ENCODE measurements around the gene HOXD10.

HOXD10 gene

DNA sequence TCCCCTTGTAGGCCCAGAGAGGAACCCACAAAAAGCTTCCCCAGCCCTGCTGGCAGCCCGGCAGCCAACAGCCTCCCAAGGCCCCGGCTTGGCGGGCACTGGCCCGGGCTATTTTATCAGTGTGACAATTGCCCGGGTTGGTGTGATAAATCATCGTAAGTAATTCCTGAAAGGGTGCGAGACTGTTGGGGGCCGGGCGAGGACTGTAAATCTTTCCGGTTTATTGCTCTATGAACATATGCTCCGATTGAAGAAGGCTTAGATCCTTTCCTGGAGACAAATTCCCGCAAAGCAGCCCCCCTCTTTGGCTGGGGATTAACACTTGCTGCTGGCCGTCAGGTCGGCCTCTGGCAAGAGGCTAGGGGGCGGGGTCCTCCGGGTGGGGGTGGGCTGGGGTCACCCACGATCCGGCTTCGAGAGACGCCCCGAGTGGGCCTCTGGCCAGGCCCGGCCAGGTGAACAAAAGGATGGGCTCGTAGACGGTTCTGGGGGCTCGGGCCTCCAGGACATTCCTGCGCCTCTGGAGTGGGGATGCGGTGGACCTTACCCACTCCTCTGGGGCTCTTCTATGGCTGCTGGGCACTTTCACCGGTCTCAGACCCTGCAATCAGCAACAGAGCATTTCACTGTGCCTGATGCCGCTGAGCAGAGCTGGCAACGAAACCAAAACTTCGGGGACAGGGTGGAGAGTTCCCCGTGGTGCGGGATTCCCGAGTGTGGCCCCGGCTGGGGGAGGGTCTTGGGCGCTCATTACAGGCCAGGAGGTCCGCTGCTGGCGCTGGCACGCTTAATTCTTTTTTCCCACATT is 42.5 kb downstream of the HOXD10 start:
- no peak overlapping the region for H3K9ac ChIP-seq (ENCODE audit: low read depth, low read length)
- no peaks in the 10 kb centered on the region for H3K9me3 ChIP-seq (replicated peaks; ENCODE audit: low read length)
- H3K27me3 ChIP-seq (ENCODE audit: control insufficient read depth, insufficient read depth, low read length), result peaks cover 67% of the 10 kb centered on the region
- no peak overlapping the region for H3K4me2 ChIP-seq (ENCODE audit: low read length)
- H3K4me3 ChIP-seq (ENCODE audit: low read length), result no peak overlapping the region
- H3K36me3 ChIP-seq (ENCODE audit: insufficient read depth, low read length), result no peaks in the 10 kb centered on the region
- H3K4me1 ChIP-seq (ENCODE audit: control insufficient read depth, insufficient read depth, low read length), result peaks cover 3% of the 10 kb centered on the region

DNA sequence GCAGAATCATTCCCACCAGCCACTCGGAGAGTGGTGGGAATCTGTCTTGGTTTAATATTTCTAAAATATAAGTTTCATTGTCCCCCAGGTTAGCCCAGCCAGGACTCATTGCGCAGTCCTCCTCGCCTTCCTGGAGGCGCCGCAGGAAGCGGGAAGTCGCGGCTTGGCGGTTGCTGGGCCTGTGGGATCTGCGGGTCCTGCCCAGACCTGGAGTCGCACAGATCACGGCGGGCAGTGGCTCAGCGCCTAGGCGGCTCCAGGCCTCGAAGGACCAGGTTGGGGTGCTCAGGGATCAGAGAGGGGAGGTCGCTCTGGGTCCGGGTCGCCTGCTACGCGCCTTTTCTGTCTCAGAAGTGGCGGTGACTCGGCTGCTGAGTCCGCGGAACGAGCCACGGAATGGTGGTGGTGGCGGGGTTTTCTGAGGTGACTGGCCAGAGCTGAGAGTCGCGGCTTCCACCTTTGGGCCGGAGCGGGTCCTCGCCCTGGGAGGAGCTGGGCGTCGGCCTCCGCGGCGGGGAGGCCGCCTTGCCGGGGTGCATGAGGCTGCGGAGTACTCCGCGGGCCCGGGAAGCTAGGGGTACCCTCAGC is 43.2 kb downstream of the HOXD10 start:
- Histone ChIP-seq H3K27me3 (ENCODE audit: control insufficient read depth, insufficient read depth, low read length) (peaks cover 71% of the 10 kb centered on the region), H3K4me3 (ENCODE audit: low read length) (no peak overlapping the region), H3K4me1 (ENCODE audit: control insufficient read depth, insufficient read depth, low read length) (peaks cover 6% of the 10 kb centered on the region), H3K4me2 (ENCODE audit: low read length) (peak overlapping the region; percentile 20), H3K9ac (ENCODE audit: low read depth, low read length) (no peak overlapping the region), H3K9me3 (replicated peaks; ENCODE audit: low read length) (no peaks in the 10 kb centered on the region), H3K36me3 (ENCODE audit: insufficient read depth, low read length) (no peaks in the 10 kb centered on the region)

DNA sequence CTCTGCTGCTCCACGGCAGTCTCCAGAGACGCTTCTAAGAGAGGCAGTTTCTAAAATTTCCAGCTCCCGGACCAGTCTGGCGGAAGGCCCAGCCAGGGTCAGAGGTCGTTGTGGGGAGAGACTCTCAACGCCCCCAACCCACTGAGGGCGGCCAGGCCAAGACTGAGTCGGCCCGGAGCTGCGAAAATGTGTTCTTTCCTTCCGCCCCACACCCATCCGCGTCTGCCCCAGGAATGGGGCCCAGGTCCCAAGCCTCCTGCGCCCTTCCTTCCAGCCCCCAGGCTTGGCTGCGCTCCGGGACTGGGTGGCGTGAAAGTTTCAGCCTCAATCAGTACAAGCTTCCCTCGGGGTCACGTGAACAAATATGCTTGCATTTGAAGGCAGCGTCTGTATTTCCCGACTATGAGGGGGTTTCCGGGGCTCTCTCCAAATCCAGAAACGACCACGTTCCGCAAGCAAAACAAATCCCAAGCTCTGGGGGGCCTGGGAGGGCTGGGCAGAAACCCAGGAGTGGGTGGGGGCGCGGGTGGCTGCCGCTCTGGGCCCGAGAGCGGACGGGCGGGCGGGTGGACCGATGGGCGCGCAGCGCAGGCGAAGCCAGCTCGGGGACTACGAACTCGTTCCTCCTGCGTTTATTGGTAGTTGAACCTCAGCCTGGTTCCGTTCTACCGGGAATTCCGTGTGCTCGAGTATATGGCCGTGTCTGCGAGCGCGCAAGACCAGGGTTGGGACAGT is 43.8 kb downstream of the HOXD10 start:
- Histone ChIP-seq H3K4me3 (ENCODE audit: low read length) (no peak overlapping the region), H3K9me3 (replicated peaks; ENCODE audit: low read length) (no peaks in the 10 kb centered on the region), H3K27me3 (ENCODE audit: control insufficient read depth, insufficient read depth, low read length) (peaks cover 74% of the 10 kb centered on the region), H3K36me3 (ENCODE audit: insufficient read depth, low read length) (no peaks in the 10 kb centered on the region), H3K9ac (ENCODE audit: low read depth, low read length) (no peak overlapping the region), H3K4me2 (ENCODE audit: low read length) (peak overlapping the region; percentile 20), H3K4me1 (ENCODE audit: control insufficient read depth, insufficient read depth, low read length) (peaks cover 10% of the 10 kb centered on the region)

DNA sequence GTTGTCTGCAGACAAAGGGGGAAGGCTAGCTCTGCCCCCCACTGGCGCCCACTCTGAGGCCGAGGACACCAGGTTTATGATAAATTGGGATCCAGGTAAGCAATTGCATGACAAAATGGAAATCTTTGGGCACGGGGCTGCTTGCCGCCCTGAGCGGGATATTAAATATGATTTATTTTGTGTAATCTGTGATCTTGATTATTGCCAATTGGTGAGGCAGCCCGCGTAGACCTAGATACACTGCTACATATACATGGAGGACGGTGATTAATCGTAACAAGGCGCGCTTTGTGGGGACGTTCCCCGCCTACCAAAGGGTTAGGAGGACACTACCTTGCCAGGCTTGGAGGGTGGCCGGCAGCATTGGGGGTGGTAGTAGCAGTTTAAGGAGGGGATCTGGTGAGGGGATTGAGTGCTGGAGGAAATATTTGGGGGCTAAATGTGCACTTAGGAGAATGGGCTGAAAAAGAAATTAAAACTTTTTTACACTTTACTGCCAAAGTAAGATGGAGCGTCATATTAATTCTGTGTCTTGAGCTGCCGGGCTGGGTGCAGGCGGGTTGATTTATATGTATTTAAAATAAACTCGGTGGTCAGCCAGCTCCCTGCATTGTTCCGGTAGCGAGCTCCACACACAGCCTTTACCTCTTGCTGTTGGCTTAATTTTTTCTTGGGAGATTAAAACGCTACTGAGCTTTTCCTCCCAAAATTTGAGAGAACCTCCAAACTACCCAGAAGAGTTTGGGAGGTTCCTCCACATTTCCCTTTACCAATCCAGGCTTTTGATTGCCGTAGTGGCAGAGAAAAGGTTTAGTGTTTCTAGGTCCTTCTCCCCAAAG is 44.6 kb downstream of the HOXD10 start:
- no peaks in the 10 kb centered on the region for H3K36me3 ChIP-seq (ENCODE audit: insufficient read depth, low read length)
- H3K4me3 ChIP-seq (ENCODE audit: low read length), result peak overlapping the region; percentile 65
- no peak overlapping the region for H3K9ac ChIP-seq (ENCODE audit: low read depth, low read length)
- H3K4me2 ChIP-seq (ENCODE audit: low read length), result peak overlapping the region; percentile 81
- H3K4me1 ChIP-seq (ENCODE audit: control insufficient read depth, insufficient read depth, low read length), result peaks cover 10% of the 10 kb centered on the region
- peaks cover 82% of the 10 kb centered on the region for H3K27me3 ChIP-seq (ENCODE audit: control insufficient read depth, insufficient read depth, low read length)
- no peaks in the 10 kb centered on the region for H3K9me3 ChIP-seq (replicated peaks; ENCODE audit: low read length)

DNA sequence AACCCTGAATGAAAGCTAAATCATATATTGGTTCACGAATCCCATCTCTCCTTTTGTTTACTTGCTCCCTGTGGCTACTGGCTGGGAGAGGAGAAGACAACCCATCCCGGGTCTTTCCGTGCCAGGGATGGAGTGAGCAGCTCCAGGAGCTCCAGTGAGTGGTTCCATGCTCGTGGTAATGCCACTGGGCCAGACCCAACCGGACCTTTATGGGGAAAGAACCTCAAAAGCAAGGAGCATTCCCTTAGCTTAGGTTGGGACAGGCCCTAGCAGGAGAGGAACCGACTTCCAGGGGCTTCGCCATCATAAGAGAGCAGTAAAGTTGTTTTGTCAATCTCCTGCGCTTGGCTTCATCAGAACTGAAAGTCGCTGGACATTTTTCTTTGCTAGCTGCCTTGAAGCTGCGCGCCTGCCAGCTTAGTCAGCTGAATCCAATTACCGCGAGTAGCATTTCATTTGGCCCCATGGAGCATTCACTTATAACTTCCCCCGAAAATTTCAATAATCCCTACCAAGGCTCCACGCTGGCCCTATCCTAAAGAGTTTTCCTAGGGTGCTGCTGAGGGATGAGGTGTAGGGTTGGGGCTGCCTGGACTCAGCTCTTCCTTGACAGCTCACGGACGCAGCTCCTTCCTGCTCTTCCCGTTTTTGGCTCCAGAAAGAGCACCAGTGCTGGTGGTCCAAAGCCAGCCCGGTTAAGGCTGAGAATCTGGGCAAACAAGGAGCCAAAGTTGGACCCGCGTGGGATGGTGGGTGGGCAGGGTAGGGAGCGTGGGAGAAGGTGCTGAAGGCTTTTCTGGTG is 45.4 kb downstream of the HOXD10 start:
- peak overlapping the region; percentile 65 for H3K4me3 ChIP-seq (ENCODE audit: low read length)
- peaks cover 10% of the 10 kb centered on the region for H3K4me1 ChIP-seq (ENCODE audit: control insufficient read depth, insufficient read depth, low read length)
- H3K27me3 ChIP-seq (ENCODE audit: control insufficient read depth, insufficient read depth, low read length), result peaks cover 79% of the 10 kb centered on the region
- H3K36me3 ChIP-seq (ENCODE audit: insufficient read depth, low read length), result no peaks in the 10 kb centered on the region
- H3K9ac ChIP-seq (ENCODE audit: low read depth, low read length), result no peak overlapping the region
- H3K9me3 ChIP-seq (replicated peaks; ENCODE audit: low read length), result no peaks in the 10 kb centered on the region
- peak overlapping the region; percentile 81 for H3K4me2 ChIP-seq (ENCODE audit: low read length)

DNA sequence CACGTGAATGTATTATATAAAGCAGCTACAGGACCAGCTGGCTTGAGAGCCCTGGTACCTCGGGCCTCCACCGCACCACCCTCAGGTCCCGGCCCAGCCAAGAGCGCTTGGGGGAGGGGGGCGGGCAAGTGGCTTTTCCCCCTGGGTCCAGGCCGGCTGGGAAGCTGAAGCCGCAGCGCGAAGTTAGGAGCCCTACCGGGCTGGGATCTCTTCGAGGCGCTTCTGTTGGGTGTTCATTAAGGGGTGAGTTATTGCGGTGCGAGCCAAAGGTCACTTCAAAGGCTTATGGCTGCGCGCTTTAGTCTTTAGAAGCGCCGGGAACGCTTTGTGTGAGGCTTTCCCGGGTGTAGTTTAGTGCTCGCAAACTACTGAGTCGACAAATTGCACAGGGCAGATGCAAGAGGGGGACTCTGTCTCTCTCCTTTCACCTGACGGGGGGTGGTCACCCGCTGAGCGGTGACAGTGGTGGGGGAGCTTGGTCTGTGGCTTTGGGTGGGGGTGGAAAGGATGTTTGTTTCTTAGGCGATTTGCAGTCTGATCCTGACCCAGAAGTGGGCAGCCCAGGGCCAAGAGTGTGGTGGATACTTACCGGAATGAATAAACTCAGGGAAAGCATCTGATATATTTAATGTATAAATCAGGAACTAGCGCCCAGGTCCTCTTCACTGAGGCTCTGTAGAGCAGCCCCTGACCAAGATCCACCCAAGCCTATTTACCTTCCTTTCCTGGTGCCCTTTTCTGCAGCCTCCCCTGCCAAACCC is 46.5 kb downstream of the HOXD10 start:
- H3K4me1 ChIP-seq (ENCODE audit: control insufficient read depth, insufficient read depth, low read length), result peaks cover 10% of the 10 kb centered on the region
- no peak overlapping the region for H3K4me2 ChIP-seq (ENCODE audit: low read length)
- peaks cover 80% of the 10 kb centered on the region for H3K27me3 ChIP-seq (ENCODE audit: control insufficient read depth, insufficient read depth, low read length)
- H3K4me3 ChIP-seq (ENCODE audit: low read length), result no peak overlapping the region
- no peaks in the 10 kb centered on the region for H3K9me3 ChIP-seq (replicated peaks; ENCODE audit: low read length)
- no peak overlapping the region for H3K9ac ChIP-seq (ENCODE audit: low read depth, low read length)
- H3K36me3 ChIP-seq (ENCODE audit: insufficient read depth, low read length), result no peaks in the 10 kb centered on the region

DNA sequence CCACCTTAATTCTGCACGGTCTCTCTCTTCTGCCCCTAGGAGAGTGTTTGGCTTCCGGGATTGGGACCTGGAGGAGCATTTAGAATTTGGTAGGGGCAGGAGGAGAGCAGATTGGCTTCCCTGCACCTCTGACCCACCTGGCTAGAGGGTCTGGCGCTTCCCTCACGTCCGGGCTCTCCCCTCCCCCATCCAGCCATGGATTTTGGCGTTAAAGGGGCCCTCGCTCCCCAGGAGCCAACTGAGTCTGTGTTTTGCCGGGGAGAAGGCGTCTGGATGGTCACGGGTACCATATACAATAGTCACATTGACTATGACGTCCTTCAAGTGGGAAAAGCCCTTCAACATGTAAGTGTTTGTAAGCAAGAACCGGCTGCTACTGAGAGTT is 47.1 kb downstream of the HOXD10 start:
- H3K27me3 ChIP-seq (ENCODE audit: control insufficient read depth, insufficient read depth, low read length), result peaks cover 77% of the 10 kb centered on the region
- no peak overlapping the region for H3K4me2 ChIP-seq (ENCODE audit: low read length)
- no peaks in the 10 kb centered on the region for H3K36me3 ChIP-seq (ENCODE audit: insufficient read depth, low read length)
- no peak overlapping the region for H3K9ac ChIP-seq (ENCODE audit: low read depth, low read length)
- no peaks in the 10 kb centered on the region for H3K9me3 ChIP-seq (replicated peaks; ENCODE audit: low read length)
- no peak overlapping the region for H3K4me3 ChIP-seq (ENCODE audit: low read length)
- H3K4me1 ChIP-seq (ENCODE audit: control insufficient read depth, insufficient read depth, low read length), result peaks cover 10% of the 10 kb centered on the region

DNA sequence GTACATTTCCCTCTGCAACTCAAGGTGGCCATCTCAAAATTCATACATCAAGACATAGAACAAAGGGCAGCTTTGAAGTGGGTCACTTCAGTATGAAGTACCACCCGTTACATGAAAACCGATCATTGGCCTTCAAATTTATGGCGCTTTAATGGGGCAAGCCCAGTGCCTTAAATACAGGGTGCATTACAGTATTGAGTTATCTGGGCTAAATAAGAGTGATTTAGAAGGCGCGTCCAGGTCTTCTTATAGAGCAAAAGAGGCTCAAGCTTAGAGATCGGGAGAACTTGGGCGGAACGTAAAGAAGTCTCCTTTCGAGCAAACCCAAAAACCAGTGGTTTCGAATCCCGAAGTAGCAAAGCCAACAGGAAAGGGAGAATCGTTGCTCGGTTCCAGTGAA is 47.6 kb downstream of the HOXD10 start:
- H3K4me2 ChIP-seq (ENCODE audit: low read length), result no peak overlapping the region
- no peak overlapping the region for H3K9ac ChIP-seq (ENCODE audit: low read depth, low read length)
- H3K4me3 ChIP-seq (ENCODE audit: low read length), result no peak overlapping the region
- no peaks in the 10 kb centered on the region for H3K36me3 ChIP-seq (ENCODE audit: insufficient read depth, low read length)
- no peaks in the 10 kb centered on the region for H3K9me3 ChIP-seq (replicated peaks; ENCODE audit: low read length)
- H3K27me3 ChIP-seq (ENCODE audit: control insufficient read depth, insufficient read depth, low read length), result peaks cover 77% of the 10 kb centered on the region
- peaks cover 10% of the 10 kb centered on the region for H3K4me1 ChIP-seq (ENCODE audit: control insufficient read depth, insufficient read depth, low read length)

DNA sequence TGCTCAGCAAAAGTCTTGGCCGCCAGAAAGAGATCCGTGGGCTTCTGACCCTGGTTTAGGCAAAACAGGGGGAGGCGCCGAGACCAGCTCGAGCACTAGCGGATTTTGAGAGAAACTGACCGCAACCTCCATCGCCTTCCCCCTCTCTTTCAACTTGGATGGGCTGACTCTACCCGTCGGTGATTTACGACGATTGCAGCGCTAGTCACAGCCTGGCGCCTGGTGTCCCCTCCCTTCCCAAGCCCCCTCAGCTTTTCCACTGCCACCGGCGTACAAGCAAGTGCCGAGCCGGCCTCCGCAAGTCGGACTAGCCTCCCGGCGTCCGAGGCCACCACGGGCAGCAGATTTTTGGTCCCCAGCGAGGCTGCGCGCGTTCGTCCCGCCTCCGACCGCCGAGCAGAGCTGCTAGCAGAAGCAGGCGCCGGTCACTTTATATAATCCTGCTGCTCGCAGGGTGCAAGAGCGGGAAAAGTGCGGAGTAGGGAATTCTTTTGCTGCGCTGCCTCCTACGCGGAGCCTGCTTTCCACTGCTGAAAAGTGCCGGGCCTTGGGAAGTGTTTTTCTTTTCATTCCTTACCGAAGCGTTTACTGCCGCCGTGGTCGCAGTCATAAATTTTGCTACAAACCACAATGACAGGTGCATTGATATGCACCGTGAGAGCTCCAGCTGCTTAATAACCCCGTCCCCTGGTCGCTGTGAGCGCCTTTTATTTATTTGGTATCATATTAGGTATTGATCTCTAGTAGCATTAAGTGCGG is 48.2 kb downstream of the HOXD10 start:
- no peaks in the 10 kb centered on the region for H3K36me3 ChIP-seq (ENCODE audit: insufficient read depth, low read length)
- no peak overlapping the region for H3K4me2 ChIP-seq (ENCODE audit: low read length)
- H3K4me1 ChIP-seq (ENCODE audit: control insufficient read depth, insufficient read depth, low read length), result peaks cover 10% of the 10 kb centered on the region
- no peaks in the 10 kb centered on the region for H3K9me3 ChIP-seq (replicated peaks; ENCODE audit: low read length)
- H3K27me3 ChIP-seq (ENCODE audit: control insufficient read depth, insufficient read depth, low read length), result peaks cover 72% of the 10 kb centered on the region
- H3K9ac ChIP-seq (ENCODE audit: low read depth, low read length), result no peak overlapping the region
- H3K4me3 ChIP-seq (ENCODE audit: low read length), result no peak overlapping the region

All from skeletal muscle satellite cell (primary cell).